Transverse colon (tissue), 4 donors: ENCODE results near the gene GADL1. TPM values are rescaled to one million over a fixed set of nuclear protein-coding genes. Genes with fewer than 3 reads are reported as not detected.

ENCODE experiments used
- DNase-seq: peaks from one replicate; pipeline ENCODE4 v3.0.0-alpha.2; 2019
- H3K27ac ChIP-seq, 4 donors: fragments of 200-600 bp; sonication (generic); 2 replicates each; pipeline ENCODE4 v1.5.1; 2016 to 2018; ENCODE audit warnings: inconsistent platforms in 4 of 4
- H3K27me3 ChIP-seq: fragments of 200-600 bp; sonication (generic); 2 replicates; pipeline ENCODE4 v1.5.1; 2017; ENCODE audit warnings: inconsistent platforms
- H3K36me3 ChIP-seq, 4 donors: fragments of 200-600 bp; sonication (generic); 2 replicates each; pipeline ENCODE4 v1.5.1; 2017 to 2019; ENCODE audit warnings: inconsistent platforms in 4 of 4
- H3K4me1 ChIP-seq, 4 donors: fragments of 200-600 bp; sonication (generic); 2 replicates each; pipeline ENCODE4 v1.5.1; 2017 to 2020; ENCODE audit warnings: inconsistent platforms in 4 of 4
- H3K4me3 ChIP-seq, 4 donors: fragments of 200-600 bp; sonication (generic); 1 replicate in 1 of 4; 2 replicates in 3 of 4; pipeline versions ENCODE4 v1.5.1 to v1.6.1; 2017 to 2019; ENCODE audit warnings: inconsistent platforms in 4 of 4
- H3K9me3 ChIP-seq, 2 donors: fragments of 200-600 bp; sonication (generic); 2 replicates each; pipeline ENCODE4 v1.5.1; 2017 to 2019; ENCODE audit warnings: inconsistent platforms in 2 of 2
- CTCF ChIP-seq, 5 experiments: fragments of 200-600 bp in 3 of 5; fragments of 450-650 bp in 2 of 5; sonication (generic) in 3 of 5; IDR thresholded peaks; 1 replicate in 2 of 5; 2 replicates in 3 of 5; pipeline ENCODE4 v1.5.1; 2016 to 2017; ENCODE audit warnings: antibody characterized with exemption in 5 of 5, inconsistent platforms in 3 of 5, mild to moderate bottlenecking in 2 of 5, moderate library complexity in 1 of 5
- EP300 ChIP-seq: sonication (generic); formaldehyde crosslinking; IDR thresholded peaks from one replicate; pipeline ENCODE4 v1.6.1; 2017; ENCODE audit warnings: antibody characterized with exemption, low read depth
- POLR2A ChIP-seq: fragments of 450-650 bp; IDR thresholded peaks from one replicate; pipeline ENCODE4 v1.6.1; 2016; ENCODE audit warnings: antibody characterized with exemption, mild to moderate bottlenecking, moderate library complexity
- POLR2AphosphoS5 ChIP-seq, 3 donors: sonication (generic); formaldehyde crosslinking; IDR thresholded peaks; one replicate each; pipeline ENCODE4 v1.6.1; 2016; ENCODE audit warnings: antibody characterized with exemption in 3 of 3
- WGBS, 2 donors: methylation state at CpG; one replicate each; pipeline ENCODE4 v1.1.5; 2018; ENCODE audit warnings: low coverage in 1 of 2; 5-methylcytosine and 5-hydroxymethylcytosine counted together
- in situ Hi-C, 4 donors: fragments of 200-750 bp; cut with MboI; loops; one replicate each; pipeline versions ENCODE4 v1.15.0 to v1.15.1; 2017; ENCODE audit warnings: low sequenced_read_pairs in 3 of 4, low pct_ligation_motif_present in 1 of 4, low pct_unique_long_range_greater_than_20kb in 1 of 4
- intact Hi-C: fragments of 100-400 bp; cut with DNase I; formaldehyde crosslinking; loops from one replicate; pipeline ENCODE4 v1.15.1; 2023; ENCODE audit warnings: low total_unique reads
- total RNA-seq, 4 donors: library from RNA; depleted of rRNA; stranded (reverse); fragments of >200 nt; gene quantifications; one replicate each; pipeline ENCODE4 v1.1.0, GENCODE V29; 2016

Gene GADL1
- total RNA-seq, 4 donors from 2014 or later: not detected

- no peak overlapping the region for H3K4me3 ChIP-seq
- 92 to 96% methylated on average over 2 of the region's 2 CpGs for WGBS, 2 donors
- DNase-seq: no peak
- TF ChIP-seq EP300 (no peak), POLR2A (no peak), POLR2AphosphoS5 (IDR thresholded peaks at IDR 0.05) (no peak), CTCF (IDR thresholded peaks at IDR 0.05) (no peak)
- peaks cover 3 to 12% (median 4%) of the 10 kb centered on the region in 4 donors for H3K4me1 ChIP-seq
- no peaks in the 10 kb centered on the region for H3K9me3 ChIP-seq
- H3K36me3 ChIP-seq: no peaks in the 10 kb centered on the region
- intact Hi-C loops (no loop called here), in situ Hi-C loops (loop anchor here in 1 of 4 donors (25.0 kb wide), 1 partner anchor 1002 kb away; no protein-coding TSS in a partner anchor)
- no peaks in the 10 kb centered on the region for H3K27me3 ChIP-seq
- no peak overlapping the region for H3K27ac ChIP-seq
Observed at GRCh38 chr3:30760737-30761136, 133.7 kb downstream of the GADL1 start.

- Histone ChIP-seq H3K4me3 (no peak overlapping the region), H3K4me1 (peaks cover 4 to 15% (median 7%) of the 10 kb centered on the region in 4 donors), H3K9me3 (no peaks in the 10 kb centered on the region), H3K36me3 (no peaks in the 10 kb centered on the region), H3K27me3 (no peaks in the 10 kb centered on the region), H3K27ac (no peak overlapping the region)
- TF ChIP-seq CTCF (IDR thresholded peaks at IDR 0.05) (no peak), POLR2AphosphoS5 (IDR thresholded peaks at IDR 0.05) (no peak), EP300 (no peak), POLR2A (no peak)
- in situ Hi-C loops: loop anchor here in 1 of 4 donors (25.0 kb wide), 1 partner anchor 1002 kb away; no protein-coding TSS in a partner anchor
- intact Hi-C loops: no loop called here
- no peak for DNase-seq
- WGBS, 2 donors: 67 to 71% methylated on average over 3 of the region's 3 CpGs
Observed at GRCh38 chr3:30760040-30760695, 134.3 kb downstream of the GADL1 start.

- Histone ChIP-seq H3K4me3 (no peak overlapping the region), H3K27me3 (no peaks in the 10 kb centered on the region), H3K27ac (no peak overlapping the region), H3K9me3 (no peaks in the 10 kb centered on the region), H3K36me3 (no peaks in the 10 kb centered on the region), H3K4me1 (peaks cover 4 to 39% (median 13%) of the 10 kb centered on the region in 4 donors)
- intact Hi-C loops: no loop called here
- DNase-seq: no peak
- TF ChIP-seq CTCF (IDR thresholded peaks at IDR 0.05): no peak
- no peak for TF ChIP-seq POLR2AphosphoS5 (IDR thresholded peaks at IDR 0.05)
- no peak for TF ChIP-seq POLR2A
- TF ChIP-seq EP300: no peak
- 46 to 51% methylated on average over 2 to 3 of the region's 3 CpGs for WGBS, 2 donors
- in situ Hi-C loops: loop anchor here in 1 of 4 donors (25.0 kb wide), 1 partner anchor 1006 kb away; no protein-coding TSS in a partner anchor
Observed at GRCh38 chr3:30756218-30756617, 138.2 kb downstream of the GADL1 start.

GRCh38 chr3:30754426-30754825 lies 140.0 kb downstream of the GADL1 start:
- Histone ChIP-seq H3K4me3 (no peak overlapping the region), H3K4me1 (peaks cover 4 to 39% (median 13%) of the 10 kb centered on the region in 4 donors), H3K27me3 (no peaks in the 10 kb centered on the region), H3K9me3 (no peaks in the 10 kb centered on the region), H3K36me3 (no peaks in the 10 kb centered on the region), H3K27ac (peak overlapping the region in 1 of 4 donors; percentile 13)
- no peak for DNase-seq
- intact Hi-C loops (no loop called here), in situ Hi-C loops (loop anchor here in 1 of 4 donors (25.0 kb wide), 1 partner anchor 1008 kb away; no protein-coding TSS in a partner anchor)
- WGBS, 2 donors: 37 to 46% methylated on average over 4 of the region's 4 CpGs
- TF ChIP-seq EP300 (no peak), POLR2A (no peak), POLR2AphosphoS5 (IDR thresholded peaks at IDR 0.05) (no peak), CTCF (IDR thresholded peaks at IDR 0.05) (no peak)
